Measurements from ENCODE around the gene UPK3A.
"Not testable (repeated sequence)": the region's sequence is repeated elsewhere in the genome, so short reads cannot be mapped to it uniquely, and the experiment has no call there.

The UPK3A gene

GRCh38 chr22:45318168-45318557 lies 33.4 kb downstream of the UPK3A start:
- H3K27ac ChIP-seq (ENCODE audit: insufficient read depth, low read depth, low read length, poor library complexity, severe bottlenecking) = peak overlapping the region; percentile 73
- no peaks in the 10 kb centered on the region for H3K36me3 ChIP-seq (ENCODE audit: control insufficient read depth, insufficient read depth, low read length)
- no peak overlapping the region for H3K4me3 ChIP-seq (ENCODE audit: insufficient read depth, low read depth, low read length)
- WGBS, 2 experiments = 30 to 31% methylated on average over 8 of the region's 8 CpGs
- H3K4me1 ChIP-seq (ENCODE audit: control insufficient read depth, insufficient read depth, low read length) = peaks cover 26% of the 10 kb centered on the region
- no peaks in the 10 kb centered on the region for H3K9me3 ChIP-seq (ENCODE audit: control insufficient read depth, low read length)
- no peaks in the 10 kb centered on the region for H3K27me3 ChIP-seq (ENCODE audit: control insufficient read depth, insufficient read depth, low read length, poor library complexity, severe bottlenecking)

- H3K36me3 ChIP-seq (ENCODE audit: control insufficient read depth, insufficient read depth, low read length) = no peaks in the 10 kb centered on the region
- peak overlapping the region; percentile 21 for H3K27ac ChIP-seq (ENCODE audit: insufficient read depth, low read depth, low read length, poor library complexity, severe bottlenecking)
- no peak overlapping the region for H3K4me3 ChIP-seq (ENCODE audit: insufficient read depth, low read depth, low read length)
- no peaks in the 10 kb centered on the region for H3K9me3 ChIP-seq (ENCODE audit: control insufficient read depth, low read length)
- H3K4me1 ChIP-seq (ENCODE audit: control insufficient read depth, insufficient read depth, low read length) = peaks cover 25% of the 10 kb centered on the region
- no peaks in the 10 kb centered on the region for H3K27me3 ChIP-seq (ENCODE audit: control insufficient read depth, insufficient read depth, low read length, poor library complexity, severe bottlenecking)
- WGBS, 2 experiments = 89 to 94% methylated on average over 12 of the region's 12 CpGs
These were observed 34.0 kb downstream of the UPK3A start for GRCh38 chr22:45318558-45319323.

GRCh38 chr22:45319324-45319685 lies 34.6 kb downstream of the UPK3A start:
- Histone ChIP-seq H3K4me1 (ENCODE audit: control insufficient read depth, insufficient read depth, low read length) (peaks cover 22% of the 10 kb centered on the region), H3K4me3 (ENCODE audit: insufficient read depth, low read depth, low read length) (no peak overlapping the region), H3K27ac (ENCODE audit: insufficient read depth, low read depth, low read length, poor library complexity, severe bottlenecking) (no peak overlapping the region), H3K9me3 (ENCODE audit: control insufficient read depth, low read length) (no peaks in the 10 kb centered on the region), H3K36me3 (ENCODE audit: control insufficient read depth, insufficient read depth, low read length) (no peaks in the 10 kb centered on the region), H3K27me3 (ENCODE audit: control insufficient read depth, insufficient read depth, low read length, poor library complexity, severe bottlenecking) (no peaks in the 10 kb centered on the region)
- 74 to 79% methylated on average over 5 of the region's 5 CpGs for WGBS, 2 experiments

GRCh38 chr22:45320357-45320976 lies 35.7 kb downstream of the UPK3A start:
- no peak overlapping the region for H3K4me3 ChIP-seq (ENCODE audit: insufficient read depth, low read depth, low read length)
- H3K36me3 ChIP-seq (ENCODE audit: control insufficient read depth, insufficient read depth, low read length) = peaks cover 4% of the 10 kb centered on the region
- 96 to 97% methylated on average over 8 of the region's 9 CpGs for WGBS, 2 experiments
- peaks cover 22% of the 10 kb centered on the region for H3K4me1 ChIP-seq (ENCODE audit: control insufficient read depth, insufficient read depth, low read length)
- H3K27ac ChIP-seq (ENCODE audit: insufficient read depth, low read depth, low read length, poor library complexity, severe bottlenecking) = no peak overlapping the region
- H3K9me3 ChIP-seq (ENCODE audit: control insufficient read depth, low read length) = no peaks in the 10 kb centered on the region
- no peaks in the 10 kb centered on the region for H3K27me3 ChIP-seq (ENCODE audit: control insufficient read depth, insufficient read depth, low read length, poor library complexity, severe bottlenecking)

- 95 to 96% methylated on average over 11 to 12 of the region's 12 CpGs for WGBS, 2 experiments
- Histone ChIP-seq H3K4me1 (ENCODE audit: control insufficient read depth, insufficient read depth, low read length) (peaks cover 22% of the 10 kb centered on the region), H3K27ac (ENCODE audit: insufficient read depth, low read depth, low read length, poor library complexity, severe bottlenecking) (no peak overlapping the region), H3K36me3 (ENCODE audit: control insufficient read depth, insufficient read depth, low read length) (peaks cover 4% of the 10 kb centered on the region), H3K4me3 (ENCODE audit: insufficient read depth, low read depth, low read length) (no peak overlapping the region), H3K27me3 (ENCODE audit: control insufficient read depth, insufficient read depth, low read length, poor library complexity, severe bottlenecking) (no peaks in the 10 kb centered on the region), H3K9me3 (ENCODE audit: control insufficient read depth, low read length) (no peaks in the 10 kb centered on the region)
These were observed 37.1 kb downstream of the UPK3A start for GRCh38 chr22:45321827-45322226.

GRCh38 chr22:45322873-45323525 lies 38.2 kb downstream of the UPK3A start:
- 97% methylated on average over 24 of the region's 24 CpGs for WGBS, 2 experiments

GRCh38 chr22:45323695-45324094 lies 38.9 kb downstream of the UPK3A start:
- no peaks in the 10 kb centered on the region for H3K27me3 ChIP-seq (ENCODE audit: control insufficient read depth, insufficient read depth, low read length, poor library complexity, severe bottlenecking)
- no peak overlapping the region for H3K27ac ChIP-seq (ENCODE audit: insufficient read depth, low read depth, low read length, poor library complexity, severe bottlenecking)
- H3K36me3 ChIP-seq (ENCODE audit: control insufficient read depth, insufficient read depth, low read length) = peaks cover 10% of the 10 kb centered on the region
- H3K4me3 ChIP-seq (ENCODE audit: insufficient read depth, low read depth, low read length) = no peak overlapping the region
- H3K9me3 ChIP-seq (ENCODE audit: control insufficient read depth, low read length) = no peaks in the 10 kb centered on the region
- 81% methylated on average over 7 of the region's 7 CpGs for WGBS, 2 experiments
- H3K4me1 ChIP-seq (ENCODE audit: control insufficient read depth, insufficient read depth, low read length) = peaks cover 10% of the 10 kb centered on the region

More at GRCh38 chr22:45322873-45323525, 38.2 kb downstream of the UPK3A start:
- no peaks in the 10 kb centered on the region for H3K27me3 ChIP-seq (ENCODE audit: control insufficient read depth, insufficient read depth, low read length, poor library complexity, severe bottlenecking)
- no peaks in the 10 kb centered on the region for H3K9me3 ChIP-seq (ENCODE audit: control insufficient read depth, low read length)
- no peak overlapping the region for H3K4me3 ChIP-seq (ENCODE audit: insufficient read depth, low read depth, low read length)
- peaks cover 16% of the 10 kb centered on the region for H3K4me1 ChIP-seq (ENCODE audit: control insufficient read depth, insufficient read depth, low read length)
- H3K27ac ChIP-seq (ENCODE audit: insufficient read depth, low read depth, low read length, poor library complexity, severe bottlenecking) = no peak overlapping the region
- peaks cover 10% of the 10 kb centered on the region for H3K36me3 ChIP-seq (ENCODE audit: control insufficient read depth, insufficient read depth, low read length)

- Histone ChIP-seq H3K4me3 (ENCODE audit: insufficient read depth, low read depth, low read length) (no peak overlapping the region), H3K27me3 (ENCODE audit: control insufficient read depth, insufficient read depth, low read length, poor library complexity, severe bottlenecking) (no peaks in the 10 kb centered on the region), H3K4me1 (ENCODE audit: control insufficient read depth, insufficient read depth, low read length) (peaks cover 4% of the 10 kb centered on the region), H3K27ac (ENCODE audit: insufficient read depth, low read depth, low read length, poor library complexity, severe bottlenecking) (no peak overlapping the region), H3K36me3 (ENCODE audit: control insufficient read depth, insufficient read depth, low read length) (peaks cover 10% of the 10 kb centered on the region), H3K9me3 (ENCODE audit: control insufficient read depth, low read length) (no peaks in the 10 kb centered on the region)
- 95% methylated on average over 12 of the region's 12 CpGs for WGBS, 2 experiments
These were observed 39.6 kb downstream of the UPK3A start for GRCh38 chr22:45324311-45324711.

GRCh38 chr22:45328261-45328660 lies 43.5 kb downstream of the UPK3A start:
- WGBS, 2 experiments = 82 to 83% methylated on average over 7 of the region's 8 CpGs
- not testable (repeated sequence) for H3K27ac ChIP-seq (ENCODE audit: insufficient read depth, low read depth, low read length, poor library complexity, severe bottlenecking); H3K27me3 ChIP-seq (ENCODE audit: control insufficient read depth, insufficient read depth, low read length, poor library complexity, severe bottlenecking); H3K4me1 ChIP-seq (ENCODE audit: control insufficient read depth, insufficient read depth, low read length); H3K9me3 ChIP-seq (ENCODE audit: control insufficient read depth, low read length); H3K4me3 ChIP-seq (ENCODE audit: insufficient read depth, low read depth, low read length)
- peaks cover 16% of the 10 kb centered on the region for H3K36me3 ChIP-seq (ENCODE audit: control insufficient read depth, insufficient read depth, low read length)

GRCh38 chr22:45328822-45329529 lies 44.2 kb downstream of the UPK3A start:
- Histone ChIP-seq H3K4me3 (ENCODE audit: insufficient read depth, low read depth, low read length) (no peak overlapping the region), H3K36me3 (ENCODE audit: control insufficient read depth, insufficient read depth, low read length) (peaks cover 16% of the 10 kb centered on the region), H3K4me1 (ENCODE audit: control insufficient read depth, insufficient read depth, low read length) (no peaks in the 10 kb centered on the region), H3K27ac (ENCODE audit: insufficient read depth, low read depth, low read length, poor library complexity, severe bottlenecking) (no peak overlapping the region), H3K27me3 (ENCODE audit: control insufficient read depth, insufficient read depth, low read length, poor library complexity, severe bottlenecking) (no peaks in the 10 kb centered on the region), H3K9me3 (ENCODE audit: control insufficient read depth, low read length) (no peaks in the 10 kb centered on the region)
- WGBS, 2 experiments = 93% methylated on average over 7 to 8 of the region's 8 CpGs
